HG03025 (cell line): ENCODE measurements around the gene CHST1.

Source experiments
- ATAC-seq: cut with Tn5 transposase; IDR thresholded peaks from one replicate; pipeline ENCODE4 v1.9.1; 2021; ENCODE audit warnings: mild to moderate bottlenecking, moderate library complexity; ENCODE audit not compliant: unreplicated experiment, low FRiP score

The CHST1 gene, protein sequence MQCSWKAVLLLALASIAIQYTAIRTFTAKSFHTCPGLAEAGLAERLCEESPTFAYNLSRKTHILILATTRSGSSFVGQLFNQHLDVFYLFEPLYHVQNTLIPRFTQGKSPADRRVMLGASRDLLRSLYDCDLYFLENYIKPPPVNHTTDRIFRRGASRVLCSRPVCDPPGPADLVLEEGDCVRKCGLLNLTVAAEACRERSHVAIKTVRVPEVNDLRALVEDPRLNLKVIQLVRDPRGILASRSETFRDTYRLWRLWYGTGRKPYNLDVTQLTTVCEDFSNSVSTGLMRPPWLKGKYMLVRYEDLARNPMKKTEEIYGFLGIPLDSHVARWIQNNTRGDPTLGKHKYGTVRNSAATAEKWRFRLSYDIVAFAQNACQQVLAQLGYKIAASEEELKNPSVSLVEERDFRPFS

DNA sequence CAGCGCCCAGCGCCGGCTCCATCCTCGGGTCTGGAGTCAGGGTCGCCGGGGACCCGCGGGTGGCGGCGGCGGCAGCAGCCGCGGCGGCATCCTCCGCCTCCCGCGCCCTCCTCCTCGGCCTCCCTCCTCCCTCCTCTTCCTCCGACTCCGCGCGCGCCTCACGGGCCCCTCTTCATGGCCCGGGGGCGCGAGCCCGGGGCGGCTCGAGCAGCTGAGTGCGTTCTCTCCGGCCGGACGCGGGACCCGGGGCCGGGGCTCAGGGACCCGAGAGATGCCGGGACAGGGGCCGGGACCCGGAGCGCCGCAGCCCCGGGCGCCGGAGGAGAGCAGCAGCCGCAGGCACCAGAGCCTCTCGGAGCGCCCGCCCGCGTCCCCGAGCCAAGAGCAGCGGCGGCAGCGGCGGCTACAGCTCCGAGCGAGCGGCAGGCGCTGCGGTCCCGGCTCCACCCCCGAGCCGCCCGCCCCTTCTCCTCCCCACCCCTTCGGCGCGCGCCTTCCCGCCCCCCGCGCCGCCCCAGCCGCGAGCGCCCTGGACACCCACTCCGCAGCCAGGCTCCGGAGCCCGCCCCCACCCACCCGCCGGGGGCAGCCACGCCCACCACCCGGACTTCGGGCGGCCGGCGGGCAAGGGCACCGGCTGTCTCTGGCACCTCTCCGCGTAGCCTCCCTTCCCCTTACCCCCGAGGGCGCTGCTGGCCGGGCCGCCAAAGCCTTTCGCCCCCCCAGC, at the start of gene CHST1:
TSS of gene CHST1 (minus strand) at position 417 of the 727 bp plus-strand sequence. CDS start 14,699 bp downstream, outside the sequence.
- no peak for ATAC-seq

DNA sequence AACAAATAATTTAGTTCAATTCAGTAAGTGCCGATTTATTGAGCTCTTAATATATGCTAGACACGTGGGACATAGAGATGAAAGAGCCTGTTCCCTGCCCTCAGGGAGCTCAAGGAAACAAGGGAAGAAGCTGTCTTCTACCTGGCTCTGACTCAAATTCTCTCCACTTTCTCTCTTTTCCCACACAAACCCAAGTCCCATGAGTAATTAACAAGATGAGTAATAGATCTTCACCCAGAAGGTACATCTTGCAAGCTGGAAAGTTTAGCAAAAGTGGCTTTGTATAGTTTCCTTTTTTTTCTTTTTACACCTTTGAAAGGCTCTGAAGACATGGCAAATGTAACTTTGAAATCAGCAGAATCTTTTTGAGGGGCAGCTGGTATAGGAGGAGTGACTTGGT, 48.2 kb upstream of the CHST1 start:
- ATAC-seq: no peak

DNA sequence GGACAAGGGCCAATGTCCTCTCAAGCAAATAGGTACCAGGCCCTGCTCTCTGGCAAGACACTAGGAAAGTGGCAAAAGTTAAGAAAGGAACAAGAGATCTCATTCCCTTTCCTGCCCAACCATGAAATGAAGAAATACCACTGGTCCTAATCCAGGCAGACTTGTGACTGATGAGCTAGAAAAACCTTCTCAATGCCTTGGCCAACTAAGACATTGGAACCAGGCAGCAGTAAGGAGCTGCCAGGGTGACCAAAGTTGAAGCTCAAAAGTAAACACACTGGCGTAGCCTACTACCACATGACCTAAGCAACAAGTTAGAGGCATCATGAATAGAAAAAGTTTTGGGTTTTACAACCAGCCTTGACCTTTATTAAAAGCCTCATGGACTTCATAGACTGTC, 45.1 kb upstream of the CHST1 start:
- no peak for ATAC-seq

DNA sequence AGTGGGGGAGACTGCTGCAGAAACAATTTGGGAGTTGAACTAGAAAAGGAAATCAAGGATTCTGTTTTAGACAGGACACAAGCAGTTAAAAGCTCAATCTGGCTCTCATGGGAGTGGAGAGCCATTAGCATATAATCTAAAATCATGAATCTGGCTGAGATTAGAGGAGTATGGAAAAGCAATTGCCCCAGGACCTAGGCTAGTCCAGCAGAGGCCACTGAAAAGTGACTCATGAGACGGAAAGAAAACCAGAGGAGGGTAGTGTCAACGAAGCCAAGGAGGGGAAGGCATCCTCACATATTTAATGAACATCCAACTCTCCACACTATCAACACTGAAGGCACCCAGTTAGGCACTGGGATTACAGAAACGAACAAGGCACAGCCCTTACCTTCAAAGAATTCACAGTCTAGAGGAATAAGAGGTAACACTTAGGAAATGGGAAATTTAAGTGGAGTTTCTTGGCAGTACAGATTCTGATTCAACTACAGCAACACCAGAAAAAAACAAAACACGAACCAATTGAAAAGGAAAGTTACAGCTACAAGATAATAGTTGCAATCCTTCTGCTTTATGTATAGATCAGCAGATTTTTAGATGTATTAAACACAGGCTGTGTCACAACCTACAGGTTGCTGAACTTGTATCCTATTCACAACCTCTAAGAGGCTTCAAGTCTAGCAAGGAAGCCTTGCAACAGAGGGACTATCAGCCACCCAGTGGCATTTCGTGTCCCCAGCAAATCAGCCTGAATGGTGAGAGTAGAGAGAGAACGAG, 43.7 kb upstream of the CHST1 start:
- ATAC-seq: no peak

DNA sequence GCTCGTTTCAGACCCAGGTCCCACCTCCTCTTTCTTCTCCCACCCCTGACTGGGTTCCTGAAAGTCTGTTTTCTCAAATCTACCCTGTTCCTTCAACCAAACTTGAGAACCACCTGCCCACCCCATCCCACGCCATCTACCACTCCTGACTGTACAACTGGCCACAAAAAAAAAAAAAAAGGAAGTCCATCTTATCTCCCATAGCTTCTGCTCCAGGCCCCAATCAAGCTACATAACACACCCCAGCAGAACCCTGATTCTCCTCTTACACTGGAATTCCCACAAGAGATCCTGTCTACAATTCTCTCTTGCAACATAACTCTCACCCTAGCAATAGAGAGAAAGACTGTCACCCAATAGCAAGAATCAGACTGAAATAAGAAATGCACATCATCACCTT, 39.2 kb upstream of the CHST1 start:
- ATAC-seq: no peak

DNA sequence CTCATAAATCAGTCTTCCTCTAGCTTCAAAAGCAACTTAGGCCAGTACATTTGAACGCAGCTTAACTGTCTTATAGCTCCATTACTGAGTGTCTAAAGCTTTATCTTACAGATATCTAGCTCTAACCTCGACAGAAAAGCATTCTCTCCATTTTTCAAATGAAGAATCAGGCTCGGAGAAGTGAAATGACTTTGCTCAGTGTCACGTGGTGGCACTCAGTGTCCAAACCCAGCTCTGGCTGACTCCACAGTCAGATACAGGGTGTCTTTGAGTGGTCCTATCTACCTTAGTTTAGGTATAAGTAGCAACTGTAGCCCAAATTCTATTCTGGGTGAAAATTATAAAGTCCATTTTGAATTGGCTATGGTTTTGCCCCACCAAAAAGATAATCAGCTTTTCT, 38.7 kb upstream of the CHST1 start:
- ATAC-seq: no peak

DNA sequence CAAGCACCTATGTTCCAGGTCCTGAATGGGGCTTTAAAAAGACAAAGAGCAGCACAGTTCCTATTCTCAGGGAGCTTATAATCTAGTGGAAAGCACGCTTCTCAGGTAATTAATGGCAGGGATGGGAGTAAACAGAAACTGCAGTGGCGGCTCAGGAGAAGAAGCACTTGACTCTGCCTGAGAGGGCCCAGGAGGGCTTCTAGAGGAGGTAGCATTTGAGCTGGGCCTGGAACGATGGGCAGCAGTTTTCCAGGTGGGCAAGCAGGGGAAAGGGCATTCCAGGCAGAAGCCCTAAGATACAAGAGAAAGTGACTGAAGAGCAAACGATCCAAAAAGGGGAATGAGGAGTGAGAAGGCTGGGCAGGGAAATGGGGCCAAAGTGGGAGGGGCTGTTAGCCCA, 37.1 kb upstream of the CHST1 start:
- ATAC-seq: no peak

DNA sequence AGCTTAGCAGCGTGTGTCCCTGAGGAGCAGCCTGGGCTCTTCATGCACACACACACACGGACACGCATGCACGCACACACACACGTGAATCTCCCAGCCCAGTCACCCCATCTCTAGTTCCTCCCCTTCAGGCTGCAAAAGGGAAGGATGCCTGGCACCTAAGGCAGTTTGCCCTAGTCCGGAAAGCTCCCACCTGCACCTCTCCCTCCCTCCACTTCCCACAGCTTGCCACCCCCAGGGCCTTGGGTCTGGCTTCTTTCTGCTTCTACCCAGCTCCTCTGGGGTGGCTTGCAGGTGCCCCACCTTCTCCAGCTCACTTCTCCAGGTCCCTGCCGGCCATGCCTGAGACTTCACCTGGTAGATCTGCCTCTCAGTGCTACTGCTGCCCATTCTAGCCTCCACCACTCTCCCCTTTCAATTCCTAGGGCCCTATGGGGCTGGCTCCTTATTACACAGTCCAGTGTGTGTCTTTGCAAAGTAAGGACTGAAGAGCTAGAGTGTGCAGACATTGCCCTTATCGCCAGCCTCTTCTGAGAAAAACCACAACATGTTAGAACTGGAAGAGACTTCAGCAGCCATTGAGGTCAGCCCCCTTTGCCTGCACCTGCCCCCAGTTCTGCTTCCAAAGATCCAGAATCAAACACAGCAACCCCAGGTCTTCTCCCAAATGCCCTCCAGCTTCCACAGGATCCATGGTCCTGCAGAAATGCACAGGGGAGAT, 33.5 kb upstream of the CHST1 start:
- no peak for ATAC-seq

DNA sequence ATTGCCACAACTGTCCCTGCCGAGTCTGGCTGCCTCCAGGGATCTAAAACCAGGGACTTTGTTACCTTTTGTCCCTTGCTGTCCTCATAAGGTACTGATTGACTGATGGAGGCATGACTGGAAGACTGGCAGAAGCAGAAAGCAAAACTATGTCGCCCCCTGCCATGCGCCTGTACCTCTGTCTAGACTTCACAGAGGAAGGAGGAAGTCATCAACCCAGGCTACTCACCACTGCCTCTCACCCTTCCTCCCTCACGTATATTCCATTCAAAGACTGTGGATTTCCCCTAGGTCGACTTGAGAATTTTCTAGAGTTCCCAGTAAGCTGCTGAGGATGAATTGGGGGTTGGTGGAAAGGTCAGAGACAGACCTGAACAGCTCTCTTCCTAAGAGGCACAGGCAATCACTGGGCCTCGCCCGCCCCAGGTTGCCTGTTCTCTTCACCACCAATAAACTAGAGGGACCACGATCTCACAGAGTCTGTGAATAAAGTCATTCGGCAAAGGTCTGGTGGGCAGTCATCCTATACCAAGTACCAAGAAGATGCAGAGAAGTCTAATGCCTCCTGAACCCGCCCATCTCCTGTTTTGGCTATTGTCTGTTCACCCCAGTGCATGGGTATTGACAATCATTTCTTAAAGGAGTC, 27.5 kb upstream of the CHST1 start:
- ATAC-seq: no peak

DNA sequence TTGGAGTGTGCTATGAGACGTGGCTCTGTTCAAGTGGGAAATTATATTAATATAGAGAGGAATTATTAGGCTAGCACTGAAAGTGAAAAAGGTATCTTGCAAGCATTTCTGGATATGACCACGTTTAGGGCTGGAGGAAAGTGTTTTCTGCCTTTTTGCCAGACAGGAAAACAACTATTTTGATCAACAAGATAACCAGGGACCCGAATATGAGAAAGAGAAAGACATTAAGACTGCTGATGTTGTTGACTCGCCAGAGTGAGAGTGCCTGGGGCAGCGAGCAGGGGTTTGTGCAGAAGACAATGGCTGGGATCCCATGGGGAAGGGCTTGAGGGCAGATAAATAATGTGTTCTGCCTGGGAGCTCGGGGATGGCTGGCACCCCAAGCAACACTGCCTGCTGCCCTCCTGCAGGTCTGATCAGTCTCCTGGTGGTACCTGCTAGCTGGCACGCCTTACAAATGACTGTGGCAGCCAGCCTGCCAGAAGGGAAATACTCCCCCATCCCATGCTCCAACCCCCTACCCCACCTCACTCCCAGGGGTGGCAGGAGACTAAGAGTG, 23.1 kb upstream of the CHST1 start:
- ATAC-seq: no peak

DNA sequence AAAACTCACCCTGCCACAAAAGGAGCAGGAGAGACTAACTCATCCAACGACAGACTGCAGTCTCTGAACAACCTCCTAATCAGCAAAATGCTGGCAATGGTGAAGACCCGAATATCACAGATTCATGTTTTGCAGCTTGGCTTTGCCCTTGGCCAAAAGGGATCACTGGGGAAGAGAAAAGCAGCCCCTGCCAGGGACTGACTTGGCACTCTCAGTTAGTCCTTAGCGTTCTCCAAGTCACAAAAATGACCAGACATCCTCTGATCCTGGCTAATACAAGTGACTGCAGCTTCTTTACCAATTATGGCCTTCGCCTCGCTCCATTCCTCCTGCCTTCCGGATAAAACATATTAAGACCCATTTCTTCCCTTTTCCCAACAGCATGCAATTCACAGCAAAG, 22.4 kb upstream of the CHST1 start:
- ATAC-seq: no peak

DNA sequence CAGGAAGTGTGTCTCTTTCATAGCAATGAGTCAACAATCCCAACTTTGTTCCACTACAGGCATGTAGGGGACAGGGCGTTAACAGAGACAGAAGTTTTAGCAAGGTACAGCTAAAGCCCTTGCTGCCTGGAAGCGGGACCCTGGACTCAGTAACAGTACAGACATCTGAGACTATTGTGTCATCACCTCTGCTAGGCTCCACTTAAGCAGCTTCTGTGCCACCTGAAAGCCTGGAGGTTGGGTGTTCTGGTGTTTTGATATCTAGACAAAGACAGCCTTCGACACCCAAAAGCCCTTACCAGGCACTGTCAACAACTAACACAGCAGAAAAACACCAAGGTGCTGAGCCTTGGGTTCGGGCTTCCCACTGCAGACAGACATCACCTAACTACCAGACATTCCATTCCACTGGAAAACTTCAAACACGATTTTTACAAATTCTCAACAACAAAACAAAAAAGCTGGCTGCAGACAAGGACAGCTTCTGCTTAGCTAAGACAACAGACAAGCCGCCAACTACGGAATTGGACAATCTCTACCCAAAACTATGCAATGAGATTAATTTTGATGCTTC, 20.6 kb upstream of the CHST1 start:
- ATAC-seq: no peak

DNA sequence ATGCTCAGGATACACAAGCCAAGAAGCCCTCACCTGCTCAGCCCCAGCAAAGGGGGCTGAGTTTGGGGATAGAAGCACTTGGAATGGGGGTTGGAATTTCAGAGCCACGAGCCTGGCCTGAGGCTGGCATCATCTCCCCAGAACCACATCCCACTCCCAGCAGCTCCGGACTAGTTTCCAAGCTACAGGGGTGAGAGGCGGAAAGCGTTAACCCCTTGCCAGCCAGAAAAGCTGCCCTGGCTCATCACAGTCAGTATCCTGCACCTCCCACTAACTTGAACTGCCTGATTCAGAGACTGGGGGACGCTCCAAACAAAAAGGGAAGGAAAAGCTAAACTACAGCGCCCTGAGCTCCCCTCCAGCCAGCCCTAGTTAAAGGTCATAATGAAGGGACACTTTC, 19.0 kb upstream of the CHST1 start:
- ATAC-seq: no peak

DNA sequence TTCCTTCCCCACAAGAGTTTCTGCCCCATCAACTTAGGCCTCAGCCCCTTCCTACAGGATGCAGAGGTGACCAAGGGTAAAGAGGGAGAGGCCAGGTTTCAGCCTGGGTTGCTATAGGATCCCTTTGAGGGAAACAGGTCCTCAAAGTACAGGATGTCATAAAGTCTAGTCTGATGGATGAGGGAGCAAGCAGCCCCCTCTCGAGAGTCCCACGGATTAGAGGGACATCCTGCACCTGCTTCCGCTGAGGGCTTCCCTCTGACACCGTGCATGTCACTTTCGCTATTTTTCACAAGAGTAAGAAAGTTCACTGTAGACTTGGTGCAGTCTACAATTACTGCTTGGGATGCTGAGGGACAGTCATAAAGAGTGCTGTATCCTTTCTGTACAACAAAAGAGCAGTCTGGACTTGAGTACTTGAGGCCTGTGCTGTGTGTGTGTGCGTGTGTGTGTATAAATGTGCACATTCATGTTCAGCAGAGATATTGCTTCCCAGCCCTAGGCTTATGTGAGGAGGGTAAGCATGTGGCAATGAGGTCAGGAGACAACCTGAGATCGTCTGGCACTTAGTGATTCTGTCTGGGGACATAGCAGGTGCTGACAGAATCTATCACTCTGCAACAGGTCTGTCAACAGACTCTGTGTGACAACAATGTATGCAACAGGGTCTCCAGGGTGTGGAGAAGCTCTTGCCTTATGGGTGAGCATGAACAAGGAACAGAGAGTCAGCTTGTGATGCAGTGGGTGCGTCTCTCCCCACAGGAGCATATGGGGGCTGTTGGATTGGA, 18.0 kb upstream of the CHST1 start:
- no peak for ATAC-seq

DNA sequence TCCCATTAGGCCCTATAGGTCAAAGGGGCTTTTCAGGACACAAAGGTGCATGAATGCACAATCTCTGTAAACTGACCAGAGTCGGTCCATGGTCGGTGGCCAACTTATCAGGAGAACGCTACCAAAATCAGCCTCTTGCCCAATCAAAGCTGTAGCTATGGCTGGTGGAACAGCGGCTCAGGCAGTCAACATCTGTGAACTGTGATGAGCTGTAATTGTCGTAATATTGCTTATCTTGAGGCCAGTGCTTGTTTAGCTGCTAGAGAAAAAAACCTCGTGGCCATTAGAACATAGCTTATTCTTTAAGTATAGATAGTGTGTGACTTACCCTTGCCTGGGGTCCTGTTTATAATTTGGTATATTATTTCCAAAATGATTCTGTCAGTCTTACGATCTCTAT, 14.4 kb upstream of the CHST1 start:
- ATAC-seq: no peak

DNA sequence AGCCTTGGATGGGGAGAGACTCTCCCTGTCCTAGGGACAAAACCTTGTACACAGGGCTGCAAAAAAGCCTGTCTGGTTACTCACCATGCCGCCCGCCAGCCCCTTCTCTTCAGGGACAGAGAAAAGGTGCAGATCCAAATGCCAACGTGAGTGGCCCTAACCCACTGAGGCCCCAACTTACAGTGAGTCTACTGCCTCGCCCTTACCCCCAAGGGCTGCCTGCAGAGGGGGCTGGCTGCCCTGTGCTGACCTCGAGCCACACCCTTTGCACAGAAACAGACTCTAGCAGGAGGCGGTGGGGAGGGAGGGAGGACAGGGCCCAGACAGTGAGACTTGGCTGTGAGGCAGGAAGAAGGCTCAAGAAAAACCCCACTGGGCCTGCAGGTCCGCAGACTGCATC, 13.6 kb upstream of the CHST1 start:
- ATAC-seq: no peak

DNA sequence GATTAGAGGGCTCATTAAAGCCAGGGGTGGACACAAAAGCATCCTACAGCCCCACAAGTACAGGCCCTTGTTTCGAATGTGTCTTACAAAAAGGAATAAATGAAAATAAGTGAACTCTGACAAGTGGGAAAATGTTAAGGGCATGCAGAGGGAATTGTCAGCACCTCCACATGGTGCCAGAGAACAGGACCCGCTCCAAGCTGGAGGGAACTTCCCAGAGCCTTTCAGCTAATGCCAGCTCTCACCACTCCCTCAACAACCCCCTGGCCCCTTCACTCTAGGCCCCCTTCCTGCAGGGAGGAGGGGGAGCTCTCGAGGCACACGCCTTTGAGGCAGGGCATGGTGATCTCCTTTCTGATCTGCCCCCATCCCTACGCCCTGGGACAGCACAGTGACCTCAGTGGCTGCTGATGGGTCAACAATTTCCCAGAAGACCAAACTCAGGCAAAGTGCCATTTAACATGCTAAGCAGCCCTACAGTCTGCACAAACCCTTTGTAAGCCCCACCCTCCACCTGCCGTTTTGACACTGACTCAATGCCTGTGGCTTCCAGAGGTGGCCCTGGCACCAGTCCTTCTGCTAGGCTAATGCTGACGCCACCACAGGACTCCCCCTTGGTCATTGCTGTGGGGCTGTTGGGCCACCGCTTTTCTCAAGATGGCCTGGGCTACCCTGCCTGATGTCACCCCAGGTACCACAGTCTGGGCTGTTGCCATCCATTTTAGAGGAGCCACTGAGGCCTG, 12.5 kb upstream of the CHST1 start:
- no peak for ATAC-seq

DNA sequence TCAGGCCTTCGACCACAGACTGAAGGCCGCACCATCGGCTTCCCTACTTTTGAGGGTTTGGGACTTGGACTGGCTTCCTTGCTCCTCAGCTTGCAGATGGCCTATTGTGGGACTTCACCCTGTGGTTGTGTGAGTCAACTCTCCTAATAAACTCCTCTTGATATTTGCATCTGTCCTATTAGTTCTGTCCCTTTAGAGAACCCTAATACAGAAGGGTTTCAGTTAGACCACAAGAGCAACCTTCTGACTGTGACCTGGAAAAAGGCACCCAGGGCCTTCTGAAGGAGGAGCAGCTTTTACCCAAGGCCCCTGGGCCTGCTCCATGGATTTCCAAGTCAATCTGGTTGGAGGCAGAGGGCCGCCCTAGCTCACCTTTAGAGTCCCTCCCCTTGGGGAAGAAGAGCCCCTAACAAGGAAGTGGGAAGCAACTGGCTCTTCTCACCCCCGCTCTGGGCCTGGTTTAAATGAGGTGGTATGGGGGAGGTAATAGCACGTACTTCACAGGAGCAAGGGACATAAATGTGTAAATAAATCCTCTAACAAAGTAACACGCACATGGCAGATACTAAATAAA, 11.2 kb upstream of the CHST1 start:
- ATAC-seq: peak; percentile 71
